DOHH2 (cell line): ENCODE data around the gene RGS7.
A peak's percentile ranks its signal among the peaks of the same experiment; 100 is the strongest.

Source experiments
- H3F3A ChIP-seq: fragments of 200-600 bp; sonication (generic), shearing (Covaris generic); 2 replicates; pipeline ENCODE4 v1.6.0; 2016; ENCODE audit warnings: antibody characterized with exemption, mild to moderate bottlenecking; ENCODE audit not compliant: control insufficient read depth, insufficient read depth
- H3K27ac ChIP-seq: fragments of 200-600 bp; sonication (generic); 2 replicates; pipeline ENCODE4 v1.5.1; 2014; ENCODE audit warnings: low read depth, mild to moderate bottlenecking, low read length, moderate library complexity
- H3K27me3 ChIP-seq: fragments of 200-600 bp; sonication (generic); 2 replicates; pipeline ENCODE4 v1.6.1; 2014; ENCODE audit warnings: mild to moderate bottlenecking, low read length, mixed read lengths; ENCODE audit not compliant: control insufficient read depth
- H3K36me3 ChIP-seq: fragments of 200-600 bp; sonication (generic); 2 replicates; pipeline ENCODE4 v1.6.1; 2014; ENCODE audit warnings: mild to moderate bottlenecking, low read length, moderate library complexity, mixed read lengths; ENCODE audit not compliant: control insufficient read depth
- H3K4me1 ChIP-seq: fragments of 200-600 bp; sonication (generic); 2 replicates; pipeline ENCODE4 v1.6.1; 2014; ENCODE audit warnings: mild to moderate bottlenecking, low read length, mixed read lengths; ENCODE audit not compliant: control insufficient read depth
- H3K4me2 ChIP-seq: fragments of 200-600 bp; sonication (generic); 2 replicates; pipeline ENCODE4 v1.6.0; 2014; ENCODE audit warnings: mild to moderate bottlenecking, low read length, moderate library complexity
- H3K4me3 ChIP-seq: fragments of 200-600 bp; sonication (generic); 2 replicates; pipeline ENCODE4 v1.5.1; 2014; ENCODE audit warnings: mild to moderate bottlenecking, low read length, mixed read lengths
- H3K79me2 ChIP-seq: fragments of 200-600 bp; sonication (generic); 2 replicates; pipeline ENCODE4 v1.6.1; 2014; ENCODE audit warnings: mild to moderate bottlenecking, low read length, mixed read lengths; ENCODE audit not compliant: control insufficient read depth
- H3K9me2 ChIP-seq: fragments of 200-600 bp; sonication (generic); replicated peaks from 2 replicates; pipeline ENCODE4 v1.6.1; 2014; ENCODE audit warnings: mild to moderate bottlenecking, low read length, mixed read lengths; ENCODE audit not compliant: control insufficient read depth
- H3K9me3 ChIP-seq: fragments of 200-600 bp; sonication (generic); 2 replicates; pipeline ENCODE4 v1.6.1; 2014; ENCODE audit warnings: antibody characterized with exemption, low read length, mixed read lengths; ENCODE audit not compliant: control insufficient read depth, insufficient read depth
- H4K20me1 ChIP-seq: fragments of 200-600 bp; sonication (generic); 2 replicates; pipeline ENCODE4 v1.6.0; 2014; ENCODE audit warnings: low read depth, mild to moderate bottlenecking, antibody characterized with exemption, low read length, moderate library complexity; ENCODE audit not compliant: control insufficient read depth, insufficient read depth
- EZH2phosphoT487 ChIP-seq: fragments of 200-600 bp; sonication (generic); IDR thresholded peaks from 2 replicates; pipeline ENCODE4 v1.6.1; 2017; ENCODE audit warnings: borderline replicate concordance, mild to moderate bottlenecking, antibody characterized with exemption, low read length, moderate library complexity, mixed read lengths
- TF ChIP-seq, protein P1 (sequence below): fragments of 200-600 bp; sonication (generic); IDR thresholded peaks from one replicate; pipeline ENCODE4 v1.5.1; 2014; ENCODE audit warnings: antibody characterized with exemption, mild to moderate bottlenecking, low read depth, low read length; ENCODE audit not compliant: poor library complexity, severe bottlenecking

Gene RGS7

DNA sequence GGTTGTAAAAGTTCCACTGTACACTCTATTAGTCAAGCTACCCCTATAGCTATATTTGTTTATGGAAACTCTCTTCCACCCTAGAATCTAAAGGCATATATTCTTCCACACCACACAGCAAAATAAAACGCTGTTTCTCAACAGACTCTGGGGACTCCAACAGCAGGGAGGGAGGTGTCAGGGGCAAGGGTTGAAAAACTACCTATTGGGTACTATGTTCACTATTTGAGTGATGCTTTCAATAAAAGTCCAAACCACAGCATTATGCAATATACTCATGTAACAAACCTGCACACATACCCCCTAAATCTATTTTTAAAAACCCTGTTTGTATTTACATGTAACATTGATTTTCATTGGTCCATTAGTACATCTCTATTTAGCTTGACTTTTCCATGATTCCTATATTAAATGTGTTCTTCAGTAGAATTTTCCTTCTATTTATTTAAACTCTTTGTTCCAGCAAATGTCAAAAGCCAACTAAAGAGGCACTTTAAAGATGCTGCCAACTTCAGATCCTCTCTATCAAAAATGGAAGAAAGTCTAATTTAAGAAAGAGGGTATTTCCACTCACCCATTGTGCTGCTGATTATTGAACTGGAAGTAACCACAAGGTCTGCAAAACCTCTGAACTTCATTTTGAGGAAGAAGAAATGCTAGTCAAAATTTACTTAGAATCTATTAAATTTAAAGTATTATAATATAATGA, 26.2 kb downstream of the RGS7 start:
- no peaks in the 10 kb centered on the region for H3F3A ChIP-seq
- H3K4me1 ChIP-seq, result peaks cover 41% of the 10 kb centered on the region
- TF ChIP-seq, protein P1, sequence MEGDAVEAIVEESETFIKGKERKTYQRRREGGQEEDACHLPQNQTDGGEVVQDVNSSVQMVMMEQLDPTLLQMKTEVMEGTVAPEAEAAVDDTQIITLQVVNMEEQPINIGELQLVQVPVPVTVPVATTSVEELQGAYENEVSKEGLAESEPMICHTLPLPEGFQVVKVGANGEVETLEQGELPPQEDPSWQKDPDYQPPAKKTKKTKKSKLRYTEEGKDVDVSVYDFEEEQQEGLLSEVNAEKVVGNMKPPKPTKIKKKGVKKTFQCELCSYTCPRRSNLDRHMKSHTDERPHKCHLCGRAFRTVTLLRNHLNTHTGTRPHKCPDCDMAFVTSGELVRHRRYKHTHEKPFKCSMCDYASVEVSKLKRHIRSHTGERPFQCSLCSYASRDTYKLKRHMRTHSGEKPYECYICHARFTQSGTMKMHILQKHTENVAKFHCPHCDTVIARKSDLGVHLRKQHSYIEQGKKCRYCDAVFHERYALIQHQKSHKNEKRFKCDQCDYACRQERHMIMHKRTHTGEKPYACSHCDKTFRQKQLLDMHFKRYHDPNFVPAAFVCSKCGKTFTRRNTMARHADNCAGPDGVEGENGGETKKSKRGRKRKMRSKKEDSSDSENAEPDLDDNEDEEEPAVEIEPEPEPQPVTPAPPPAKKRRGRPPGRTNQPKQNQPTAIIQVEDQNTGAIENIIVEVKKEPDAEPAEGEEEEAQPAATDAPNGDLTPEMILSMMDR, result no peak
- no peak for TF ChIP-seq EZH2phosphoT487
- H3K36me3 ChIP-seq, result no peaks in the 10 kb centered on the region
- H3K4me3 ChIP-seq, result peak overlapping the region; percentile 43
- H3K27me3 ChIP-seq, result no peaks in the 10 kb centered on the region
- H3K4me2 ChIP-seq, result peak overlapping the region; percentile 55
- H4K20me1 ChIP-seq, result no peaks in the 10 kb centered on the region
- no peaks in the 10 kb centered on the region for H3K9me2 ChIP-seq
- peak overlapping the region; percentile 82 for H3K27ac ChIP-seq
- H3K79me2 ChIP-seq, result no peaks in the 10 kb centered on the region
- H3K9me3 ChIP-seq, result no peaks in the 10 kb centered on the region

DNA sequence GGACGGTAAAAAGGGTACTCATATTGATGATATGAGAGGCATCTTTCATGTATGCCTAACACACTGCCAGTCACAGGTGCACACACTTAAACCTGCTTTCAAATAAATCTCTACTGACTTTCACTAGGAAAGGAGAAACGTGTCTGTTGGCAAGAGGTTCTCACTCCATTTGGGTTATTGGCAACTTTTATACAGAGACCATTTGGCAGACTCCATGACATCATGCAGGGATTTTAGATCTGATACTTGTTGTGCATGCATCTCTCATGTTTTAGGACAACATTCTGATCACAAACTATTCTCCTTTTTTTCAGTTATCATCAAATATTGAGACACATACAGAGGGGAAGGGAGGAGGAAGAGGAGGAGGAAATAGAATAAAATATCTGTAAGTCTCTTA, 31.5 kb downstream of the RGS7 start:
- TF ChIP-seq EZH2phosphoT487, result no peak
- TF ChIP-seq, protein P1, result no peak

DNA sequence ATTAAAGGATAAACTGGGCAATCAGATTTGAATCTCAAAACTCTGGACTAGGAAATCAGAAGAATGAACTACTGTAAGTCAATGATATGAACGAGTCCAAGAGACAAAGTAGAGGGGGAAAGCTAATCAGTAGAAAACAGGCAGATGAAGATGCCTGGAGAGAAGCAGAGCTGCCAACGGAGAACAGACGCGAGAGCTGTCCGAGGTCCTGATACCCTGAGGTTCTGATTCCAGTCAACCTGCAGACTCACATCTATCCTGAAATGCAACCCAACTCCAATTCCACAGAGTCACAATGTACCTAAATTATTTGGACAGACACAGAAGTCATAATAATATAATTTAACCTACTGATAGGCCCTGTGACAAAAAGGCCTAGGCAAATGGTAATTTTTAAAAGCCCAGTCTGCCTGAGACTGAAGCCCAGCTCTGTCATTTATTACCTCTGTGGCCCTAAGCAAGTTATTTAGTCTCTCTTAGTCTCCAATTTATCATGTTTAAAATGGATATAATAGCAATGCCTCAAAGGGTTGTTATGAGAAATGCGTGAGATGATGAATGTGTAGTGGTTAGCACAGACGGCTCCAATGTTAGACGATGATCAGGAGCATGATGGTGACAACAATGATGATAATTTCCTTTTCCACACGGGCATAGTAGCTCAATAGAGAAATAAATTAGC, 33.4 kb downstream of the RGS7 start:
- no peak overlapping the region for H3K27ac ChIP-seq
- no peaks in the 10 kb centered on the region for H3K79me2 ChIP-seq
- H3K9me2 ChIP-seq, result no peaks in the 10 kb centered on the region
- H3K4me2 ChIP-seq, result no peak overlapping the region
- H3K36me3 ChIP-seq, result no peaks in the 10 kb centered on the region
- no peaks in the 10 kb centered on the region for H4K20me1 ChIP-seq
- TF ChIP-seq, protein P1, result no peak
- no peak for TF ChIP-seq EZH2phosphoT487
- no peaks in the 10 kb centered on the region for H3K27me3 ChIP-seq
- no peaks in the 10 kb centered on the region; the same call in 1 of the 2 replicates for H3K4me1 ChIP-seq
- no peaks in the 10 kb centered on the region for H3K9me3 ChIP-seq
- H3F3A ChIP-seq, result no peaks in the 10 kb centered on the region
- no peak overlapping the region for H3K4me3 ChIP-seq

More for the DNA sequence above, 31.5 kb downstream of the RGS7 start:
- no peak overlapping the region for H3K4me3 ChIP-seq
- H3F3A ChIP-seq, result no peaks in the 10 kb centered on the region
- no peak overlapping the region for H3K27ac ChIP-seq
- H3K9me2 ChIP-seq, result no peaks in the 10 kb centered on the region
- H3K79me2 ChIP-seq, result no peaks in the 10 kb centered on the region
- no peak overlapping the region for H3K4me2 ChIP-seq
- H3K27me3 ChIP-seq, result no peaks in the 10 kb centered on the region
- no peaks in the 10 kb centered on the region for H3K9me3 ChIP-seq
- H4K20me1 ChIP-seq, result no peaks in the 10 kb centered on the region
- peaks cover 17% of the 10 kb centered on the region for H3K4me1 ChIP-seq
- no peaks in the 10 kb centered on the region for H3K36me3 ChIP-seq
